Lung microvascular endothelial cell (primary cell): ENCODE data around the gene SGPL1. TPM values are rescaled to one million over a fixed set of nuclear protein-coding genes. Genes with fewer than 3 reads are reported as not detected.
A peak's percentile ranks its signal among the peaks of the same experiment; 100 is the strongest.

Source experiments
- DNase-seq, 2 donors: peaks; one replicate each; pipeline versions ENCODE4 v3.0.0 to v3.0.0-alpha.2; 2010; ENCODE audit warnings: low read depth in 2 of 2
- total RNA-seq: library from RNA; depleted of rRNA; stranded (reverse); fragments of >200 nt; gene quantifications from 2 replicates; pipeline ENCODE4 v1.2.1, GENCODE V29; 2014

Gene SGPL1
- total RNA-seq, 1 donor from 2014 or later, result 16.5 TPM

DNA sequence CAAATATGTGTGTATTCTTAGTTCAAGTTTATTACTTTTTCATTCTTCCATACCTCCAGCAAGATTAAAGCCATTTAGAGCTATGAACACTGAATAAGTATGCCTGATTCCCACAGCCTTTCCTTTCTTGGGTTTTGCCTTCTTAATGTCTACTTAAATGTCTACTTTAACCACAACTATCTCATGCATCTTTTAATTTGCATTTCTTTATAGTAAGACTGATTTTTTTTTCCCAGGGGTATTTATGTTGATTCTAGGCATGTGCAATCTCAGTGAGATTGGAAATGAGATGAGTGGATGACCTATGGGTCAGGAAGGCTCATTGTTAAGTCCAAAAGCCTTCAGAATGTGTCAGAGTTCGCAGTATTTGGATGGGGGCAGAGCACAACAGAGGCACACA, 69.0 kb downstream of the SGPL1 start:
- DNase-seq, result no peak

DNA sequence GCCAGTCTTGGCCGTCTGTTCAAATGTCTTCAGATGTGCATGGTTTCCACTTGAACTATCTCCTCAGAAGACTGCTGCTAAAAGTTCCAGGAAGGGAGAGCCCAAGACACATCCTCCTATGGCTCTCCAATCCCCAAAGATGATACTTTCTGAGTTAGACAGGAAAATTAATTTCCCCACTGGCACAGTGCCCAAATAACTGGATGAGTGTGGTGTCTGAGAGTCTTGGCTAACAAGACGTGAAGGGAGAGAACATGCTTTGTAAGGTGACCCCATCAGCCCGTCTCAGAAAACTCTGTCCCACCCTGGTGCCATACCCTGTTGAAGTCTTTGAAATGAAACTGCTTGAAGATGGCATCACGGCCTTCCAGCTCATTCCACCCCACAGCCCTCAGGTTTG, 69.7 kb downstream of the SGPL1 start:
- peak in 1 of 2 donors; percentile 49 for DNase-seq

DNA sequence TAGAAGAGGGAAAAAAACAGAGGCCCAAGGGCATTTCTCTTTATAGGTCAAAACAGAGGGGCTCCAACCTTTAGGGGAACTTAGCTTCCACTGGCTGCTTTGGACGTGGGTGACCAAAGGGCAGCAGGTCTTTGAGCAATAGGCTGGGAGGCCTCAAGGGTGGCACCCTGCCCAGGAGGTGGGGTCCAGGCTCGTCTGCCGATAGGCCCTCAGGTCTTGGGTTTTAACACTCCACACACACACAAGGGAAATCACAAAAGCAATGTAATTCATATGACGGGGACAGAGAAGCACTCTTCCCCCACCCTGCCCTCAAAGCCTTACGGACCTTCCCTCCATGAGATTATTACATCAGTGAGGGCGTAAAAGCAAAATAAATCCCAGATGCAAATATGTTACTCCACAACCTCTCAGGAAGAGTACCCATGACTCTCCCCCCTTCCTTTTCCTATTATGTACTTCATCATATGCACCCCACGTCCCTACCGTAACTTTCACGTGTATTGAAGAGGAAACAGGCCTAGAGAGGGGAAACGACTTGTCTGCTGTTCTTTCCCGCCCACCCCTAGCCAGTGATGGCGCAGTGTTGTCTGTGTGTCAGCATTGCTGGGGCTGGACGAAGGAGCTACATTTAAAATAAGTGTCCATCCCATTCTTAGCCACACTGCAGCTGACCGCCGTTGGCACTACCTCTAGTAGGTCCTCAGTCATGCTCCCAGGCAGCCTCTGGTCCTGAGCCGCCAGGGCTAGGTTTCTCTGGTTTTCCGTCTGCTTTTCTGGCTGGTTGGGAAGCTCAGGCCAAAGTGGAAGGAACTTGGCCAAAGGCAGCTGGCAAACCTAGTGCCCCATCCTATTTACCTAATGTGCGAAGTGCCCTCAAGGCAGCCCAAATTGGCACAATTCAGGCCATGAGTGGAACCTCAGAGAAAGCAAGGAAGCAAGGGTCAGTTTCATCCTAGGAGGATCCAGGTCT, 70.5 kb downstream of the SGPL1 start:
- DNase-seq, result peak; percentile 34 to 55

DNA sequence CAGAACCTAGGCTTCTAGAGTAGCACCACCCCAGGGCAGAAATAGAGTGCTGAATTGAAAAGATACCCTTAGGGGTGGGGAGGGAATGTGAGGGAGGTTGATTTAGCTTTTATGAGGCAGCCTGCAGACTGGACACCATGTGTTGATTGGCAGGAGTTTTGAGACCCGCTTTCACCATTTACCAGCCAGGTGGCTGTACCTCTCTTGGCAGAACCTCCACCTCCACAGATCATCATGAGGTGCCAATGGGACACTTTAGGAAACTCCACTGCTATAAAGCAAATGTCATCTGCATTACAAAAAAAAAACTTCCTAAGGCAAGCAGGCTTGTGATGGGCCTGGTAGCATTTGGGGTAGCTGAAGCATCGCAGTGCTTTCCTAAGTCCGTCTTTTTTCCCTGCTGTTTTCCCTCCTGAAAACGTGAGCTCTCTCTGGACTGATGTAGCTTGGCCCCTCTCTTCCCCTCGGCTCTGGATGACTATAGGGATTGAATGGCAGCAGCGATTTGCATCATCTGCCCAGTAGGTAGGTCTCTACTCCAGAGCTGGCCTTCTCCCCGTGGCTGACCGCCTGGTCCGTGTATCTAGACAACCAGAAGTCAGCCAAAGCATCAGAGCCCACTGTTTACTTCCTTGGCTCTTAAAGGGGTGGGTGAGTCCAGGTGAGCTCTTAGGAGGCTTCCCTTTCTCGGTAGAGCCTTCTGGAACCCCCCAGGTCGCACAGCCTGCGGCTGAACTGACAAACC, 71.3 kb downstream of the SGPL1 start:
- DNase-seq, result no peak

DNA sequence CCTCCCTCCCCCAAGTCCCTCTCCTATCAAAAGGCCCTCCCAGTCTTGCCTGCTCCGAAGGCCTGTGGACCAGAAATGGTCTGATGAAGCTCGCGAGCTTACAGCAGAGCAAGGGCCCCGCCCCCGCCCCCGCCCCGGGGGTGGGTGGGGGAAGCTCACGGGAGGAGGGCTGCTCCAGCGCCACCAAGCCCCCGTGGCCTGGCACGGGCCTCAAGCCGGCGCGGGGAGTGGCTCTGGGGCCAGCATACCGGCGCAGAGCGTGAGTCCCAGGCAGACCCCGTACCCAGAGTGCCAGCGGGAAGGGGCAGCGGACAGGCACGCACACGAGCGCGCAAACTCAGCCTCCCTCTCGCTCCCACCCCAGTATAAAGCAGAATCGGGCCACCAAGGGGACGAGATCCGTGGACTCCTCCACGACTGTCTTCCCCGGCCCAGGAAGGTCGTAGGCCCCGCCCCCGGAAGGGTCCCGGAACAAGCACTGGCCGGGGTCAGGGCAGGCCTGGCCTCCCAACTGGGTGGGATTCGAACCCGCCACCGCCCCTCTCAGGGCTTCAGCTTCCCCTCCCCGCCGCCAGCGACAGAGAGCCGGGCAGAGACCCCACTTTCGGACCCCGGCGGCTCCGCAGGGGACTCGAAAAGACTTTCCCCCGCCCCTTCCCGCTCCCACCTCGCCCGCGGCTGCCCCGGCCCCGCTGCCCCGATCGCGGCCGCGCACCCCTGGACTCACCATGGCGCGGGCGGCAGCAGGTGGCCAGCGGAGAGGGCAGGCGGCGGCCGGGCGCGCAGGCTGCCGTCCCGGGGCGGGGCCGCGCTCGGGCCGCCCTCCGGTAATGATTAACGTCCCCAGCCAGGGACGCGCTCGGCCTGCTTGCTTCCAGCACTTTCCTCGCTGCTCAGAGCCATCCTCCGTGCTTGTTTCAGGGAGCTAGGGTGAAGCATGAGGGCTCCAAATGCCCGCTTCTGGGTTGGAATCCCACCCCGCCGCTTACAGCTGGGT, 72.4 kb downstream of the SGPL1 start, which contains the start of gene PCBD1:
Gene PCBD1 (minus strand): TSS at position 762 of the 997 bp plus-strand sequence. CDS start 32 bp downstream, at position 730.
- DNase-seq, result peak; percentile 66 to 87

DNA sequence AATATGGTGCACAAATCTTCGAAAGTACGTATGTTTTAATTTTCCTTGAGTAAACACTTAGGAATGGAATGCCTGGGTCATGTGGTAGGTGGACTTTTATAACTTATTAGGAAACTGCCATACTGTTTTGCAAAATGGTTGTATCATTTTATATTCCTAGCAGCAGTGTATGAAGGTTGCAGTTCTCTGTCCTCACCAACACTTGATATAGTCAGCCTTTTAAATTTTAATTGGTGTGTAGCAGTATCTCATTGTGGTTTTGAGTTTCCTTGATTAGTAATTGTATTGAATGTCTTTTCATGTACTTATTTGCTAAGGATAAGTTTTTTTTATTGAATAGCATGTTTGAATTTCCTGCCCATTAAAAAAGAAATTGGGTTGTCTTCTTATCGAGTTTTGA, 73.5 kb downstream of the SGPL1 start:
- DNase-seq, result no peak

DNA sequence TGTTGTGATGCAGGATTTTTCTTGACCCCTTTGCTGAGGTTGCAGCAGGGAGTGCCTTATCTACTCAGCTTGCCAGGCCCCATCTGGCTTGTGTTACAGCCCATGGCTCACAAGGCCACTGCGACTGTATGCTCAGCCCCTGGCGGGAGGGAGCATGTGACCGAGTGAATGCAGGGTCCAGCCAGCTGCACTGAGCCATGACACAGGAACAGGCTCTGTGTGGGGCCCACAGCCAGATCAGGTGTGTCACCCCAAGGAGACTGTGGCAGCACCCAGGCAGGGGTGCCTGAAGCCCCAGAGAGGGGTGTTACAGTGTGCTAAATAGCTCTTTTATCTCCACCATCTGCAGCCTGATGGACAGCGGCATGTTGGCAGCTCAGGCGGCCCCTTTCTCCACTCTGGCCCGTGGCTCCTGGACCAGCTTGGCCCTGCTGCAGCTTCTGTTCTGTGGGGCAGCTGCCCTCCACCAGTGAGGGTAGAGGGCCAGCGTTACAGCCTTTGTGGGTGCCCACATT, 75.2 kb downstream of the SGPL1 start:
- DNase-seq, result no peak

DNA sequence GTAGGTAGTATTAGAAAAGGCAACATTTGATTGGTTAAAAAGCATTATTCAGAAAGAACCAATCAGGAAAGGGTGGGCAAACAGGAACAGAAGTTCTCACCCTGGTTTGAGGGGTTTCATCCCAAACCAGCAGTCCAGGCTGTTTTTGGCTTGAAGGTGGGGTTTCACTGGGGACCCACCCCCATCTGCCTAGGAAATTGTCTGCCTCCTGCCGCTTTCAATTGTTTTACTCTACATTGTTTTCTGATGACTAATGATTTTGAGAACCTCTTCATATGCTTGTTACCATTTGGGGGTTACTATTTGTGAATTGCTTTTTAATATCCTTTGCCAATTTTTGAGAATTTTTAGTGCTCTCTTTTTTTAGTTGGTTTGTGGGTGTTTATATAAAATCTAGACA, 75.9 kb downstream of the SGPL1 start:
- peak; percentile 15 to 21 for DNase-seq

DNA sequence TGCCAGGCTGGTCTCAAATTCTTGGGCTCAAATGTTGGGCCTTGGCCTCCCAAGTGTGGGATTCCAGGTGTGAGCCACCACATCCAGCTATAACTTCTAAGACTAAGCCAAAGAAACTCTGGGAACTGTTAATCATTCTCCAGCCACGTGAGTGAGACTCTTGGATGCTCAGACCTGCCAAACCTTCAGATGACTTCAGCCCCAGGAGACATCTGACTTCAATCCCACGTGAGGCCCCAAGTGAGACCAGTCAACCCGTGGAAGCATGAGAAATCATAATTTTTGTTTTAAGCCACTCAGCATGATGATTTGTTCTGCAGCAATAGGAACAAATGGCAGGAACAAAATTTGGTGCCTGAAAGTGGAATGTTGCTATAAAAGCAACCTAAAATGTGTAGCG, 76.9 kb downstream of the SGPL1 start:
- DNase-seq, result no peak

DNA sequence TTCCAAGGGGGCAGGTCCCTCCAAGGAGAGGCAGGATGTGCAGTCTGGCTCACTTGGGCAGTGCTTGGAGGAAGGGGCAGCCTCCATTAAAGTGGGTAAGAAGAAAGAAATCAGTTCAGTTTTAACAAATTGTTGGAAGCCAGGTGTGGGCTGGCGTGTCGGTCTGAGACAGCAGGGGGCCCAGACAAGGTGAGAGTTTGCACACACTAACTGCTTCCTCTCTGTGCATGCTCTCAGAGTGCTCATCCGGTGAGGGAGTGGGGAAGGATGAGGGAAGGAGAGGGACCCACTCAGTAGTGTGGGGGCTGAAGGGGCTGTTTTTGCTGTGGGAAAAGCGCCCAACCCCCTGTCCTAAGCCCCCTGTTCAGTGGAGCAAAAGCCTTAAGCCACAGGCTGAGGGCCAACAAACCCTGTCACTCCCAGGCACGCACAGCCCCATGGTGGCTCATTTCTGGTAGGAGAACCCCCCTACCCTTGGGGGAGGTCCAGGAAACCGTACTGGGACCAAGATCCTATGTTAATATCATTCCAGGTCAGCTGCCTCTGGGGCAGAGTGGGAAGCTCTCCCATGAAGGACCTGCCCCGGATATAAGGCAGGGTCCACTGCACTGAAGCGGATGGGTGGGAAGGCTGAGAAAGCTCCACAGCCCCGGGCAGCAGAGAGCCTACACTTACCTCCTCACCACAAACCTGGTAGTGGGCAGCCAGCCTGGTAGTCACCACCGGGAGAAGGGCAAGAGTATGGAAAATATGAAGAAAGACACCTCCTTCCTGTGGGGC, 77.7 kb downstream of the SGPL1 start:
- DNase-seq, result no peak

DNA sequence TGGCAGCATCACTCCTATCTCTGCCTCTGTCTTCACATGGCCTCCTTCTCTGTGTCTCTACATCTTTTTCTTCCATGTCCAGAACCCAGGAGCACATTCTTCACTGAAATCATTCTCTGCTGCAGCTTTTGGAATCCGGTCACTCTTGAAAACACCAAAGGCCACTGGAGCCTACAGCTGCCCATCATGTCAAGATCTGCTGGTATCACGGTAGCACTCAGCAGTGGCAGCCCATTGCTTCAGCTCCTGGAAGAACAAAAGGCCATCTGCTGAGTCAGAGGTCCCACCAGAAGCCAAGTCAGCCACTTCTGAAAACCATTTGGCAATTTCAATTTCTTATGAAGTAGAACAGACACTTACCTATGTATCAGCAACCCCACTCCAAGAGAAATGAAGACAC, 78.7 kb downstream of the SGPL1 start:
- no peak for DNase-seq

DNA sequence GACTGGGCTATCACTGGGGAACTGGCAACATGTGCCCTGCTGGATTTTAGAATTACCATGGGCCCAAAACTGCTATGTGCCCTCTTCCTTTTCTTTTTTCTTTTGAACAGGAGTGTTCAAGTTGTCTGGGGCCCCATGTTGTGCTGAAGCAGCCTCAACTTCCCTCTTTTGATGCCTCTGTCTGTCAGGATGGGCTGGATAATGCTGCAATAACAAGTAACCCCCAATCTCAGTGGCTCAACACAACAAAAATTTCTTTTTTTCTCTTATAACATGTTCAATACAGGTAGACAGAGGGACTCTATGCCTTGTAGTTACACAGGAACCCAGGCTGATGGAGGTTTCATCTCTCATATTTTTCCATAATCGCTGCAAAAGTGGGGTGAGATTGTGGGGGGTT, 80.8 kb downstream of the SGPL1 start:
- no peak for DNase-seq

DNA sequence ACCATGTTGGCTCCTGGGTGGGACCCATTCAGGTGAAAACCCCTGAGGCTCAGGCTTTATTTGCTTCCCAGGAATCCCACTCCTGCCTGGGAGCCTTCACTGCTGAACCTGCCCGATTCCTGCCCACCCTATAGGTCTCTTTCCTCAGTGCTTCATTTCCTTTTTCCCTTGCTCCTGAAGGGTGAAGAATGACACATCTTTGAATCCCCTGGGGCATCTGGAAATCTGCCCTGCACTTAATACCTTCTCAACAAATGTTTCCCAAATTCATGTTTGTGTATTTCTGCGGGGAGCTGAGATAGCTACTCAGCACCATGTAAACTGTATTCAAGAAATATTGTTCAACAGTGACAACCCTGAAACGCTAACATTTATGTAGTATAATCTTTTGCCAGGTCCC, 82.9 kb downstream of the SGPL1 start:
- no peak for DNase-seq

DNA sequence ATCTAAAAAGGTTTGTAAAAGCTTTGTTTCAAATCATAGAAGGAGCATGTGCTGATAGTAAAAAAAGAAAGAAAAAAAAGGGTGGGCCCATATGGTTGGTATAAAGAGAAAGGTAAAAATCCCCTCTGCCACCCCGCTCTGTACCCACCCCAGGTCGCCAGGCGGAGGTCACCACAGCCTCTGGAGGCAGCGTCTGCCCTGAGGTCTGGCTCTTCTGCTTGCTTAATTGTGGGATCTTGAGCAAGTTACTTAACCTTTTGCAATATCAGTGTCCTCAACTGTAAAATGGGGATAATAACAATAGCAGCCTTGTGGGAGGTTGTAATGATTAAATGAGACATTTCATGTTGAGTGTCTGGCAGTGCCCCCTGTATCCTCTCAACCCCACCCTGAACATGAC, 83.3 kb downstream of the SGPL1 start:
- no peak for DNase-seq

DNA sequence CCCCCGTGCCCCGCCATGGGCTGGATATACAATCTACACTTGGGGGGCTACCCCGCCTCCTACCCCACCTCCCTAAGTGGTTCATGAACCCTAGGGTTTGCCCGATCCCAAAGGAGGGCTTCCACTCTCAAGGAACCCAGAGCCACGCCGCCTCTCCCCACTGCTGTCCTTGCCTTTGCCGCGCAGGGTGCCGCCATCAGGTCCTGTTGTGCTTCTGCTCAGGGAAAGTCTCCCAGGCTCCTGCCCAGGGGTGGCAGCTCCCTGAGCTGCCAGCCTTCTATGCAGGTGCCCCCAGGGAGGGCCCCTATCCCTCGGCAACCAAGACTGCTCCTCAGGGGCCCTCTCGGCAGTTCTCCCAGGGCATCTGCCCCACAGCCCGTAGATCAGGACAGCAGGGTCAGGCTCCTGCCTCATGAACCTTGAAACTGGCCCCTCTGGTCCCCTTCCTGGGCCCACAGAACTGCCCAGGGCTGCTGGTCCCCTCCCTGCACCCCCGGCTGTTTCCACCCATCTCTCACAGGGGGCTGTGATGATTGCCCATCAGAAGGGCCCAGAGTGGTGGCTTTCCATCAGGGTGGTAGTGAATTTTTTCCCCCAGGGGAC, 85.6 kb downstream of the SGPL1 start:
- DNase-seq, result no peak

DNA sequence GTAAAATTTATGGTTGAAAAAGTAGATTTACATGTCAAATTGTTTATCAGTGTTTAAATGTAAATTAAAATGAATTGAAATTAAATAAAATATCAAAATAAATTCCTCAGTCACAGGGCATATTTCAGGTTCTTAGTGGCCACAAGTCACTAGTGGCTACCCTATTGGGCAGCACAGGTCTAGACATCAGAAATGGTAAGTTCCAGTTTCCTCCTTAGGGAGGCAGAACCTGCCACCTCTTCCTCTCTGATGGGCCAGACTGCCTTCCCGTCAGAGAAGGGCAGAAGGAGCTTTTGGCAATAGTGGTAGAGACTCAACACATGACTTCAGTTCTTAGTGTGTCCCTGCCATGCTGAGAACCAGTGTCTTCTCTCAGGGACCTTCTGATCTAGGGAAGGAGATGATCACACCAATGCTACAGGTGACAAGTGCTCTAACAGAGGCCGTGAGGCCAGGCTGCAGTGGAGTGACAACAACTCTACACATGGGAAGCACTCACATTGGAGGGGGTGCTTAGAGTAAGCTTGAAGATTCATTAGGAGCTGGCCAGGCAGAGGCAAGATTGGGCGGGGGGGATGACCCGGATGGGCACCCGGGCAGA, 87.0 kb downstream of the SGPL1 start:
- no peak for DNase-seq

DNA sequence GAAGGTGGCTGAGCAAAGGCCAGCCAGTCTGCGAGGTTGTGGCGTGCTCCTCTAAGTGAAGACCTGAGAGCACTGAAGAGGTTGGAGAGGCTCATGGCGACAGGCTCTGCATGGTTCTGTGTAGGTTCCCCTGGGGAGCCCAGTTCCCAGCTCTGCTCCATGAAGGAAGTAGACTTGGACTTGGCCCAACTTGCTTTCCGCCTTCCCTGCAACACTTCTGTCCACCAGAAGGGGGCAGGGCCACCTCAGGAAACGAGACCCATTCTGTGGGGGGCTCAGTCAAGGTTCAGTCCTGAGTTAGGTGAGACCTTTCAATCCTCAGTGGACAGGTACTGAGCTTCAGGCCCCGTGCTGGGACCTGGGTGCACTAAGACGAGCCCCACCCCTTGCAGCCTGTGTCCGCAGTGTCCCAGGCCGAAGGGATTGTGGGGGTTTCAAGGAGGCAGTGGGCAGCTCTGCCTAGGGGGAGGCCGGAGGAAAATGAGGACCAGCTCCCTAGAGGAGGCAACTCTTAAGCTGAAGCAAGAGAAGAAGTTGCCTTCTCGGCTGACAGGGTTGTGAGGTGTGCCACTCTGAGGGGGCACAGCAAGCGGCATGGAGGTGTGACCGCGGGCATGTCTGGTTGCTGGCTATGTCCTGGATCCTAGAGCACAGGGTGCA, 87.6 kb downstream of the SGPL1 start:
- DNase-seq, result peak; percentile 59 to 75

DNA sequence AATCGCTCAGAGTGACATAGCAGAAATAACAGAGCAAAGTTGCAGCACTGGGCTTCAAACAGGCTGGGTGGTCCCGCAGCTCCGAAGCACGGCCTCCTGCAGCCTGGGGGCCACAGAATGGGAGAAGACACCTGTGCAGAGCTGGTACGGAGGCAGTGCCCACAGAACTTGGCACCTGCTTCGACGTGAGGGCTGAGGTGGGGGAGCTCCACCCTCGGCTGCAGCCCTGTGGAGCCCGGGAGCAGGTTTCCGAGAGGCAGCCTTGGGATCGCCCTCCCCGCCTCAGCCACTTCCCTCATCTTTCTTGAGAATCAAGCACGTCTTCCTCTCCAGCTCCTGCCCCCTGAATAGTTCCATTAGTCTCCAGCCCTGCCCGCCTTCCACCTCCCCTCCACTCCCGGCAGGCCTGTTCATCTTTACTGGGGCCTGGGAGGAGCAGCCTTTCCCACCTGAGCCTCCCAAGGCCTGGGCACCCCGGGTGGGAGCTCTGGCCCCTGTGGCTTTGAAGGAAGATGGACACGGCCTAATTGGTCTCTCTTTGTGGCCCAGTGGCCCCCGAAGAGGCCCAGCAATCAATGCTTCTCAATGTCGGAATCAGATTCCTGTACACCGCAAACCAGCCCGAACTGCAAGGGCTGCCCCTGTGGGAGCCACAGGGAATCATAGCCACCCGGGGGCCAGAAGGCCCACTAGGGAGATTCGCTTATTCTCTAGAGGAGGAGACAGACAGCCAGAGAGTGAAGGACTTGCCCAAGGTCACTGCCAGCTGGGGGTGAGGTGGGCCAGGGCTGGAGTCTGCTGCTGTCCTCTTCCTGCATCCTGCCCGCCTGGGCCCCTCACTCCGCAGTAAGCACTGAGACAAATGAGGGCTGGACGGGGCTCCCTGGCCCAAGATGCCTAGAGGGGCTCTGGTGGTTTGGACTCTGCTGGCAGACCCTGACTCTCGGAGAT, 89.6 kb downstream of the SGPL1 start:
- DNase-seq, result no peak
